ENCODE results near the gene TRA2B.

Gene TRA2B

DNA sequence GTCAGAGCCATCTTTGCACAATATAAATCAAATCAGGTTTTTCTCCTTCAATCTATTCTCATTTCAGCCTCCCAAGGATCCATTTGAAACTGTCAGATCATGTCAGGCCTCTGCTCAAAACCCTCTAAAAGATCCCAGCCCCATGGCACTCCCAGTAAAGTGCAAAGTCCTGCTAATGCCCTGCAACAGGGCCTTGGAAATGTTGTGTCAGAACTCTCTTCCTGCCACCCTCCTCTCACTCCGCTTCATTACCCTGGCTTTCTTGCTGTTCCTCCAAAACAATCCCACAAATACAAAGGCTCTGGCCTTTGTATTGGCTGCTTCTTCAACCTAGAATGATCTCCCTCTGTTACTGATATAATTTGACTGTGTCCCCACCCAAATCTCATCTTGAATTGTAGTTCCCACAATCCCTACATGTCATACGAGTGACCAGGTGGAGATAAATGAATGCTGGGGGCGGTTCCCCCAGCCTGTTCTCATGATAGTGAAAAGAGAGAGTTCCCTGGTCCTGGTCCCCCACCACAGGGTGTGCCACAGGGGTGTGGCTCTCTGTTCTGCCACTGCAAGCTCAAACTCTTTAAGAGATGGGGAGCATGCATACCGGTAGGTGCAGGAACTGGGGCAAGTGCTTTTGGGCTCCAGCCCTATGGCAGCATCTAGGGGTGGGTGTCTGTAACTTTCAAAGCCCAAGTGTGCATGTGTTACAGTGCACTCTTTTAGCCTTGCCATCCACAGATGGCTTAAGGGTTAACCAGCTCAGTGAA is 22.9 kb upstream of the TRA2B start:
- Histone ChIP-seq H2AFZ (ENCODE audit: insufficient read depth, low read length, poor library complexity) (no peak overlapping the region), H4K12ac (ENCODE audit: low read depth, low read length) (no peak overlapping the region), H3K27ac (ENCODE audit: low read depth, low read length) (no peak overlapping the region), H3K9me3 (ENCODE audit: insufficient read depth, low read depth, low read length) (peaks cover 4% of the 10 kb centered on the region), H2BK5ac (ENCODE audit: low read depth, low read length, poor library complexity) (no peak overlapping the region), H3K79me1 (ENCODE audit: low read length) (no peaks in the 10 kb centered on the region), H3K9ac (ENCODE audit: low read length) (no peak overlapping the region), H3K36me3 (ENCODE audit: control insufficient read depth in 1 of 2, insufficient read depth in 2 of 2, low read length in 2 of 2) (no peaks in the 10 kb centered on the region), H4K91ac (ENCODE audit: low read depth, low read length) (no peak overlapping the region), H3K23ac (ENCODE audit: low read length) (no peak overlapping the region), H2BK120ac (ENCODE audit: insufficient read depth, low read length, poor library complexity) (no peak overlapping the region), H2AK5ac (ENCODE audit: low read length) (no peak overlapping the region), H2BK12ac (ENCODE audit: low read length) (no peak overlapping the region), H3K27me3 (ENCODE audit: insufficient read depth, low read length) (no peaks in the 10 kb centered on the region), H3K79me2 (ENCODE audit: control insufficient read depth, insufficient read depth, low read length, poor library complexity) (no peaks in the 10 kb centered on the region), H3K4me3 (ENCODE audit: low read depth, low read length) (no peak overlapping the region), H3K4me1 (ENCODE audit: control insufficient read depth in 1 of 2, insufficient read depth in 2 of 2, low read length in 2 of 2) (no peaks in the 10 kb centered on the region), H3K14ac (ENCODE audit: low read length) (no peak overlapping the region), H3K4me2 (ENCODE audit: low read length) (no peak overlapping the region), H3K4ac (ENCODE audit: low read depth, low read length) (no peak overlapping the region), H3K18ac (ENCODE audit: low read length) (no peak overlapping the region), H4K8ac (ENCODE audit: low read depth, low read length) (no peak overlapping the region)
- WGBS (ENCODE audit: extremely low coverage, insufficient coverage, insufficient read length), result no CpG with 5 or more reads among the region's 4 CpGs
- DNase-seq, result no peak

DNA sequence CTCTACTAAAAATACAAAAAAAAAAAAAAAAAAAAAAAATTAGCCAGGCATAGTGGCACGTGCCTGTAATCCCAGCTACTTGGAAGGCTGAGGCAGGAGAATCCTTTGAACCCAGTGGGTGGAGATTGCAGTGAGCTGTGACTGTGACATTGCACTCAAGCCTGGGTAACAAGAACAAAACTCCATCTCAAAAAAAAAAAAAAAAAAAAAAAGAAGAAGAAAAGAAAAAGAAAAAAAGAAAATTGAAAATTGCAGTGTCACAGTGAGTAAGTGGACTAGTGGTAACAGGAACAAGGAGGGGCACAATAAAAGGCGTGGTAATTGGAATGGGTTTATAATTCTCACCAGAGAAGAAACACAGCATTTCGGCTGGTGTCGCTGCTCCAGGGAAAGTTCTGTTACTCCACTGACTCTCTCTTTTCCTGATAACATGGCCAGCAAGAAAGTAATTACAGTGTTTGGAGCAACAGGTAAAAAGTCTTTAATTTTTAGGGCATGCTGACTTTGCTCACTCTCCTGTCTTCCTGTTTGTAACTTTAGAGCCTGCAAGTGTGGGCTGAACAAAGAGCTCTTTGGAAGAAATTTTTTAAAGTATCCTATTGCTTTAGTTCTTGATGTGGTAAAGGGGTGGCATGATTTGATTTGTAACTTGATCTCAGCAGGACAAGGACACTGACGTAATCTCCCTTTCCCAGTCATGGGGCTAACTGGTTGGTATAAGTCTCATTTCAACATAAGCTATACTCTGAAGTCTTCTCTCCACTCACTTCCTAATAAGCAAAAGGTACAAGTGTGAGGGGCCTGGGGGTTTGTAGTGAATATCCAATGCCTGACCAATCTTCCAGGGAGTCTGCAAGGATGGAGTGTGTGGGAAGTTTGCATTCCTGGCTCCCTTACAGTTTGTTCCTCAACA is 22.1 kb upstream of the TRA2B start:
- peaks cover 4% of the 10 kb centered on the region for H3K9me3 ChIP-seq (ENCODE audit: insufficient read depth, low read depth, low read length)
- H4K12ac ChIP-seq (ENCODE audit: low read depth, low read length), result no peak overlapping the region
- no peak overlapping the region for H3K9ac ChIP-seq (ENCODE audit: low read length)
- no peak overlapping the region for H3K27ac ChIP-seq (ENCODE audit: low read depth, low read length)
- no peaks in the 10 kb centered on the region for H3K27me3 ChIP-seq (ENCODE audit: insufficient read depth, low read length)
- H3K4me3 ChIP-seq (ENCODE audit: low read depth, low read length), result no peak overlapping the region
- DNase-seq, result no peak
- H3K4me1 ChIP-seq (ENCODE audit: control insufficient read depth in 1 of 2, insufficient read depth in 2 of 2, low read length in 2 of 2), result no peaks in the 10 kb centered on the region
- H2AK5ac ChIP-seq (ENCODE audit: low read length), result no peak overlapping the region
- no peak overlapping the region for H4K8ac ChIP-seq (ENCODE audit: low read depth, low read length)
- no CpG with 5 or more reads among the region's 5 CpGs for WGBS (ENCODE audit: extremely low coverage, insufficient coverage, insufficient read length)
- H2BK12ac ChIP-seq (ENCODE audit: low read length), result no peak overlapping the region
- H2AFZ ChIP-seq (ENCODE audit: insufficient read depth, low read length, poor library complexity), result no peak overlapping the region
- no peak overlapping the region for H2BK5ac ChIP-seq (ENCODE audit: low read depth, low read length, poor library complexity)
- H3K36me3 ChIP-seq (ENCODE audit: control insufficient read depth in 1 of 2, insufficient read depth in 2 of 2, low read length in 2 of 2), result no peaks in the 10 kb centered on the region
- no peak overlapping the region for H3K4me2 ChIP-seq (ENCODE audit: low read length)
- no peaks in the 10 kb centered on the region for H3K79me1 ChIP-seq (ENCODE audit: low read length)
- H2BK120ac ChIP-seq (ENCODE audit: insufficient read depth, low read length, poor library complexity), result no peak overlapping the region
- H3K23ac ChIP-seq (ENCODE audit: low read length), result no peak overlapping the region
- no peak overlapping the region for H3K18ac ChIP-seq (ENCODE audit: low read length)
- no peak overlapping the region for H3K14ac ChIP-seq (ENCODE audit: low read length)
- H4K91ac ChIP-seq (ENCODE audit: low read depth, low read length), result no peak overlapping the region
- no peak overlapping the region for H3K4ac ChIP-seq (ENCODE audit: low read depth, low read length)
- H3K79me2 ChIP-seq (ENCODE audit: control insufficient read depth, insufficient read depth, low read length, poor library complexity), result no peaks in the 10 kb centered on the region

DNA sequence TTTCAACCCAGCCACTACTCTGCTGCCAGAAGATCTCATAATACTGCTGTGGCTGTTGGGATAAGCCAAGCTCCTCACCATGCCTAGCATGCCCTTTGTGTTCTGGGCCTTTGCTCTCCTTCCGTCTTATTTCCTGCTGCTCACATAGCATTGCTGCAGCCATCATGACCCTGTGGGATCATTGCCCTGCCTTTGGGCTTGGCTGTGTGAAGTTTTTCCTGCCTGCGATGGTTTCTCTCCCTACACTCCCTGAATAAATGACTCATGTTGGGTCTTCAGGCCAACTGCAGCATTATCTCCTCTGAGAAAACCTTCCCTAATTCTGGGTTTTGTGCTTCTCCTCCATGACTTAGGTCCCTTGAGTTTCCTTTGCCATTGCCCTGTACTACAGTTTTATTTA is 20.8 kb upstream of the TRA2B start:
- no peaks in the 10 kb centered on the region for H3K79me1 ChIP-seq (ENCODE audit: low read length)

DNA sequence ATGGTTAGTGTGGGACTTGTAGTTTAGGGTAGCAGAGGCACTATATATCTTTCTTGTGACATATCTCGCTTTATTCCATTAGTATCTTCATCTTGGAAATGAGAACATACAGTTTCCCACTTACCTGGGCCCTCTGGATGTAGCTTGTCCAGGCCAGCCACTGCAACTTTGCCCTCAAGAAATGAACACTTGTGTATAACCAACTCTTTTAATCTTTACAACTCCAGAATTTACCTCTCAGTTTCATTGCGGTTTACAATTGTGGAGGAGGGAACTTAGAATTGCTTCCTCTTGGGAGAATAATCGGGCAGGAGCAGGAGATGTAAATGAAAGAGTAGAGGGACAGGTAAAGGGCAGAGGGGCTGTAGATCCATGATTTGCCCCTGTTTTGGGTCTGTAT is 18.4 kb upstream of the TRA2B start:
- no peak overlapping the region for H2BK12ac ChIP-seq (ENCODE audit: low read length)
- H4K8ac ChIP-seq (ENCODE audit: low read depth, low read length), result no peak overlapping the region
- no peak overlapping the region for H3K14ac ChIP-seq (ENCODE audit: low read length)
- no peak overlapping the region for H2BK120ac ChIP-seq (ENCODE audit: insufficient read depth, low read length, poor library complexity)
- peaks cover 3% of the 10 kb centered on the region for H3K9me3 ChIP-seq (ENCODE audit: insufficient read depth, low read depth, low read length)
- H4K91ac ChIP-seq (ENCODE audit: low read depth, low read length), result no peak overlapping the region
- H3K4me2 ChIP-seq (ENCODE audit: low read length), result no peak overlapping the region
- H4K12ac ChIP-seq (ENCODE audit: low read depth, low read length), result no peak overlapping the region
- no peak overlapping the region for H2AFZ ChIP-seq (ENCODE audit: insufficient read depth, low read length, poor library complexity)
- no peak overlapping the region for H2BK5ac ChIP-seq (ENCODE audit: low read depth, low read length, poor library complexity)
- H3K9ac ChIP-seq (ENCODE audit: low read length), result no peak overlapping the region
- H3K36me3 ChIP-seq (ENCODE audit: control insufficient read depth in 1 of 2, insufficient read depth in 2 of 2, low read length in 2 of 2), result no peaks in the 10 kb centered on the region
- H3K27me3 ChIP-seq (ENCODE audit: insufficient read depth, low read length), result no peaks in the 10 kb centered on the region
- no CpG with 5 or more reads among the region's 3 CpGs for WGBS (ENCODE audit: extremely low coverage, insufficient coverage, insufficient read length)
- H2AK5ac ChIP-seq (ENCODE audit: low read length), result no peak overlapping the region
- no peaks in the 10 kb centered on the region for H3K79me1 ChIP-seq (ENCODE audit: low read length)
- H3K4me1 ChIP-seq (ENCODE audit: control insufficient read depth in 1 of 2, insufficient read depth in 2 of 2, low read length in 2 of 2), result no peaks in the 10 kb centered on the region
- DNase-seq, result no peak
- H3K18ac ChIP-seq (ENCODE audit: low read length), result no peak overlapping the region
- H3K27ac ChIP-seq (ENCODE audit: low read depth, low read length), result no peak overlapping the region
- no peaks in the 10 kb centered on the region for H3K79me2 ChIP-seq (ENCODE audit: control insufficient read depth, insufficient read depth, low read length, poor library complexity)
- H3K4ac ChIP-seq (ENCODE audit: low read depth, low read length), result no peak overlapping the region
- no peak overlapping the region for H3K23ac ChIP-seq (ENCODE audit: low read length)
- H3K4me3 ChIP-seq (ENCODE audit: low read depth, low read length), result no peak overlapping the region

More for the DNA sequence above, 20.8 kb upstream of the TRA2B start:
- Histone ChIP-seq H4K8ac (ENCODE audit: low read depth, low read length) (no peak overlapping the region), H3K4me2 (ENCODE audit: low read length) (no peak overlapping the region), H3K23ac (ENCODE audit: low read length) (peak overlapping the region; percentile 33), H3K14ac (ENCODE audit: low read length) (no peak overlapping the region), H4K12ac (ENCODE audit: low read depth, low read length) (no peak overlapping the region), H2BK12ac (ENCODE audit: low read length) (no peak overlapping the region), H3K4me3 (ENCODE audit: low read depth, low read length) (peak overlapping the region; percentile 28), H3K27me3 (ENCODE audit: insufficient read depth, low read length) (no peaks in the 10 kb centered on the region), H3K27ac (ENCODE audit: low read depth, low read length) (no peak overlapping the region), H3K4me1 (ENCODE audit: control insufficient read depth in 1 of 2, insufficient read depth in 2 of 2, low read length in 2 of 2) (no peaks in the 10 kb centered on the region), H2BK120ac (ENCODE audit: insufficient read depth, low read length, poor library complexity) (no peak overlapping the region), H3K9me3 (ENCODE audit: insufficient read depth, low read depth, low read length) (peaks cover 4% of the 10 kb centered on the region), H2AK5ac (ENCODE audit: low read length) (no peak overlapping the region), H3K79me2 (ENCODE audit: control insufficient read depth, insufficient read depth, low read length, poor library complexity) (no peaks in the 10 kb centered on the region), H3K4ac (ENCODE audit: low read depth, low read length) (no peak overlapping the region), H3K18ac (ENCODE audit: low read length) (no peak overlapping the region), H4K91ac (ENCODE audit: low read depth, low read length) (no peak overlapping the region), H2AFZ (ENCODE audit: insufficient read depth, low read length, poor library complexity) (no peak overlapping the region), H3K36me3 (ENCODE audit: control insufficient read depth in 1 of 2, insufficient read depth in 2 of 2, low read length in 2 of 2) (no peaks in the 10 kb centered on the region), H2BK5ac (ENCODE audit: low read depth, low read length, poor library complexity) (no peak overlapping the region), H3K9ac (ENCODE audit: low read length) (peak overlapping the region; percentile 33)
- DNase-seq, result no peak
- no CpG with 5 or more reads among the region's 2 CpGs for WGBS (ENCODE audit: extremely low coverage, insufficient coverage, insufficient read length)
